ENCODE results near the gene DDX3Y.

The DDX3Y gene

GRCh38 chrY:12905517-12905872 lies 827 bp downstream of the DDX3Y start:
- H3K27ac ChIP-seq = no peak overlapping the region
- no peak overlapping the region for H3K4me3 ChIP-seq (ENCODE audit: low read depth, low read length)
- H3K27me3 ChIP-seq (replicated peaks) = no peaks in the 10 kb centered on the region
- DNase-seq = no peak
- no peaks in the 10 kb centered on the region for H3K36me3 ChIP-seq (replicated peaks)
- in situ Hi-C loops (cut with HindIII; ENCODE audit: low pct_ligation_motif_present, low sequenced_read_pairs) = no loop called here
- TF ChIP-seq CTCF (IDR thresholded peaks at IDR 0.05; ENCODE audit: low read depth, low read length, missing control alignments) = no peak

- no peak overlapping the region for H3K27ac ChIP-seq
- no peak overlapping the region for H3K4me3 ChIP-seq (ENCODE audit: low read depth, low read length)
- in situ Hi-C loops (cut with HindIII; ENCODE audit: low pct_ligation_motif_present, low sequenced_read_pairs) = no loop called here
- DNase-seq = no peak
- no peak for TF ChIP-seq CTCF (IDR thresholded peaks at IDR 0.05; ENCODE audit: low read depth, low read length, missing control alignments)
- no peaks in the 10 kb centered on the region for H3K36me3 ChIP-seq (replicated peaks)
- H3K27me3 ChIP-seq (replicated peaks) = no peaks in the 10 kb centered on the region
Observed at GRCh38 chrY:12905895-12906294, 1.2 kb downstream of the DDX3Y start.

GRCh38 chrY:12913541-12913940 lies 8.9 kb downstream of the DDX3Y start:
- H3K27me3 ChIP-seq (replicated peaks) = no peaks in the 10 kb centered on the region
- in situ Hi-C loops (cut with HindIII; ENCODE audit: low pct_ligation_motif_present, low sequenced_read_pairs) = no loop called here
- no peak for TF ChIP-seq CTCF (IDR thresholded peaks at IDR 0.05; ENCODE audit: low read depth, low read length, missing control alignments)
- H3K27ac ChIP-seq = no peak overlapping the region
- no peaks in the 10 kb centered on the region for H3K36me3 ChIP-seq (replicated peaks)
- no peak for DNase-seq
- H3K4me3 ChIP-seq (ENCODE audit: low read depth, low read length) = no peak overlapping the region

- DNase-seq = no peak
- no peak overlapping the region for H3K27ac ChIP-seq
- H3K27me3 ChIP-seq (replicated peaks) = no peaks in the 10 kb centered on the region
- in situ Hi-C loops (cut with HindIII; ENCODE audit: low pct_ligation_motif_present, low sequenced_read_pairs) = no loop called here
- TF ChIP-seq CTCF (IDR thresholded peaks at IDR 0.05; ENCODE audit: low read depth, low read length, missing control alignments) = no peak
- H3K36me3 ChIP-seq (replicated peaks) = no peaks in the 10 kb centered on the region
- H3K4me3 ChIP-seq (ENCODE audit: low read depth, low read length) = no peak overlapping the region
Observed at GRCh38 chrY:12928043-12928442, 23.4 kb downstream of the DDX3Y start.

- Histone ChIP-seq H3K36me3 (replicated peaks) (no peaks in the 10 kb centered on the region), H3K27ac (no peak overlapping the region), H3K4me3 (ENCODE audit: low read depth, low read length) (no peak overlapping the region), H3K27me3 (replicated peaks) (no peaks in the 10 kb centered on the region)
- in situ Hi-C loops (cut with HindIII; ENCODE audit: low pct_ligation_motif_present, low sequenced_read_pairs) = no loop called here
- DNase-seq = no peak
- TF ChIP-seq CTCF (IDR thresholded peaks at IDR 0.05; ENCODE audit: low read depth, low read length, missing control alignments) = no peak
Observed at GRCh38 chrY:12941725-12942687, 37.3 kb downstream of the DDX3Y start.

Measured in brain microvascular endothelial cell (primary cell).